SH-SY5Y (cell line): Measurements from ENCODE around the gene YKT6.

Experiments
- GATA2 ChIP-seq: IDR thresholded peaks from 2 replicates; pipeline ENCODE4 v1.6.1; 2011; ENCODE audit warnings: mild to moderate bottlenecking, low read depth, low read length
- GATA3 ChIP-seq: IDR thresholded peaks from 2 replicates; pipeline ENCODE4 v1.6.1; 2011; ENCODE audit warnings: low read depth, mild to moderate bottlenecking, low read length, moderate library complexity

GRCh38 chr7:44257618-44258422 is 57.0 kb downstream of the YKT6 start:
- TF ChIP-seq GATA3 (no peak), GATA2 (no peak)
